Measurements from ENCODE around the gene SLC35D3. TPM values are rescaled to one million over a fixed set of nuclear protein-coding genes. Genes with fewer than 3 reads are reported as not detected.
"Not testable (repeated sequence)": the region's sequence is repeated elsewhere in the genome, so short reads cannot be mapped to it uniquely, and the experiment has no call there.

Gene SLC35D3
- total RNA-seq, 1 experiment from 2014 or later: not detected

- Histone ChIP-seq H3K4me3 (no peak overlapping the region), H3K27me3 (peaks cover 20% of the 10 kb centered on the region), H3K9me3 (no peaks in the 10 kb centered on the region), H3K36me3 (no peaks in the 10 kb centered on the region)
- no peak for DNase-seq
These were observed 3.4 kb upstream of the SLC35D3 start for GRCh38 chr6:136918706-136919105.

GRCh38 chr6:136920216-136920615 is 1.9 kb upstream of the SLC35D3 start:
- Histone ChIP-seq H3K4me3 (no peak overlapping the region), H3K27me3 (peaks cover 20% of the 10 kb centered on the region), H3K36me3 (no peaks in the 10 kb centered on the region), H3K9me3 (no peaks in the 10 kb centered on the region)
- DNase-seq: no peak

DNA sequence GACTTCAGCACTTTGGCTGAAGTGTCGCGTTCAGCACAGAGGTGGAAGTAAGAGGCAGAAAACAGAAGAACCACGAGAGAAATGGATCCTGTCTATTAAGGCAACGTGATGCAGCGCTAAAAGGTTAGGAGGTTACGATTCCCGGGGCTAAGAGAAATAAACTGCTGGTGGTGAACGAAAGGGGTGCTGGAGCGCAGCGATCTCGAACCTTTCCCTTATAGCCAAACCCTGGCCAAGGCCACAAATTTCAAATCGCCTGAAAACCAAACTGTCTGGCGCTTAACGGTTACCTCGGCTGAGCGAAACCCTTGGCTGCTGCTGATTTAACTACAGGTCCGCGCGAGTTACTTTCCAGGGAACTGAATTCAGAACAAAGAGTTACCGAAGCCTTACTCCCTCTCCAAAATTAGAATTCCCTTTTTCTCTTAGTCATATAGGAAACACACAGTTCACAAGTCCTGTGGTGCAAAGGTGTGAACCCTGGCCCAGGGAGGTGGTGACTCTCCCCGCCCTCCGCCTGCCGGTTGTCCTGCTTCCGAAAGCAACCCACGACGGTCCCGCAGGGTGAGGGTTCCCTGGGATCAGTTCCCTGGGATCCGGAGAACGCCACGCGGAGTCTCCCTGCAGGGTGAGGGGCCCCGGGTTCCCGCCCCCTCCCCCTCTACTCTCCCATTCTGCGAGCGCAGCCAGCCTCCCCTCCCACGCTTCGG is 1.3 kb upstream of the SLC35D3 start:
- Histone ChIP-seq H3K27me3 (peaks cover 20% of the 10 kb centered on the region), H3K36me3 (no peaks in the 10 kb centered on the region), H3K9me3 (no peaks in the 10 kb centered on the region), H3K4me3 (peak overlapping the region; percentile 49)
- no peak for DNase-seq

DNA sequence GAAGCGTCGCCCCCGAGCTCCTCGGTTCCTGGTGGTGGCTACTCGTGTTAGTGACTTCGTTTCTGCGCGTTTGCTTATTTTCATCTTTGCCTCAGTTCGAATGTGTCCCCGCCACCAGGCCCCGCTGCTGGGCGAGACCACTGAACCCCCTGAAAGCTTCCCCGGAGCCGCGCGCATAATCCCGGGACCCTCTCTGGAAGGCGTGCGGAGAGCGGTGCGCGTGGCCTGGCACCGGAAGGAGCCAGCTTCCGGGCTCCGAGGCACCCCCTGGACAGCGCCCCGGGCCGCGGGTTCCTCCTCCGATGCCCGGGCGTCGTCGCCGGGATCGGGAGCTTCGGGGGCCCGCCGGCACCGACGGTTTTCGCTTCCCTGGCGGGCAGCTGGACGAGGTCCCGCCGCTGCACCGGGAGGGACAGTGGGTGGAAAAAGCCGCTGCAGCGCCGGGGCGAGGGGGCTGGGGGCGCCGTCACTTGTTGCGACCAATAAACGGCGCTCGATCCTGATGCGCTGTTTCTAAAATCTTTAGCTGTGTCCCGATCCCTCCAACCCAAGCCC is 643 bp upstream of the SLC35D3 start:
- H3K36me3 ChIP-seq: no peaks in the 10 kb centered on the region
- H3K4me3 ChIP-seq: peak overlapping the region; percentile 49
- no peak for DNase-seq
- no peaks in the 10 kb centered on the region for H3K9me3 ChIP-seq
- peaks cover 20% of the 10 kb centered on the region for H3K27me3 ChIP-seq

- no peaks in the 10 kb centered on the region for H3K9me3 ChIP-seq
- H3K36me3 ChIP-seq: no peaks in the 10 kb centered on the region
- peak overlapping the region; percentile 49; the same call in 1 of the 2 replicates for H3K4me3 ChIP-seq
- H3K27me3 ChIP-seq: peaks cover 20% of the 10 kb centered on the region
- no peak for DNase-seq
These were observed 545 bp downstream of the SLC35D3 start for GRCh38 chr6:136922685-136923006.

- Histone ChIP-seq H3K27me3 (peaks cover 20% of the 10 kb centered on the region), H3K4me3 (no peak overlapping the region), H3K9me3 (no peaks in the 10 kb centered on the region), H3K36me3 (no peaks in the 10 kb centered on the region)
- no peak for DNase-seq
These were observed 1.2 kb downstream of the SLC35D3 start for GRCh38 chr6:136923116-136923953.

GRCh38 chr6:136923954-136924673 is 2.0 kb downstream of the SLC35D3 start:
- Histone ChIP-seq H3K36me3 (no peaks in the 10 kb centered on the region), H3K27me3 (peaks cover 20% of the 10 kb centered on the region), H3K4me3 (no peak overlapping the region), H3K9me3 (no peaks in the 10 kb centered on the region)
- DNase-seq: no peak

- Histone ChIP-seq H3K4me3 (no peak overlapping the region), H3K36me3 (no peaks in the 10 kb centered on the region), H3K27me3 (peaks cover 8% of the 10 kb centered on the region), H3K9me3 (no peaks in the 10 kb centered on the region)
- no peak for DNase-seq
These were observed 4.3 kb downstream of the SLC35D3 start for GRCh38 chr6:136926383-136926782.

GRCh38 chr6:136927292-136927691 is 5.2 kb downstream of the SLC35D3 start:
- Histone ChIP-seq H3K9me3 (no peaks in the 10 kb centered on the region), H3K36me3 (no peaks in the 10 kb centered on the region), H3K27me3 (peaks cover 3% of the 10 kb centered on the region; the same call in 1 of the 2 replicates), H3K4me3 (no peak overlapping the region)
- no peak for DNase-seq

DNA sequence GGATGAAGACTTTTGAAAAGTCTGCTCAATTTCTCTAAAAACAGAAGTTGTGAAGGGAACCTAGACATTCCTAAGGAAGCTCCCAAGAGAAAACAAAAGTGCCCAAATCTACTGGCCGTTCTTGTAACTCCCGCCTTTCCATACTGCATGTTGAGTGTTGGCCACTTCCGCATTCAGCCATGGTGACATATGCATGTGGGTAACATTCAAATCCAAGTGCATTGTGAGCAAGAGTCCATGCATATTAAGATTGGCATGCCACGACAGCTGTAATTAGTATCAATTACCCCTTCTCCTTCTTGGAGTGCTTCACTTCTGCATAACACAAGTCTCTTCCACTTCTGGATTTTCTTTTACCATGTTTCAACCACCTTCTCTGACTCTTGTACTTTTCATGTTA is 8.4 kb downstream of the SLC35D3 start:
- H3K36me3 ChIP-seq: no peaks in the 10 kb centered on the region
- DNase-seq: no peak
- H3K9me3 ChIP-seq: no peaks in the 10 kb centered on the region
- no peak overlapping the region for H3K4me3 ChIP-seq
- H3K27me3 ChIP-seq: no peaks in the 10 kb centered on the region

DNA sequence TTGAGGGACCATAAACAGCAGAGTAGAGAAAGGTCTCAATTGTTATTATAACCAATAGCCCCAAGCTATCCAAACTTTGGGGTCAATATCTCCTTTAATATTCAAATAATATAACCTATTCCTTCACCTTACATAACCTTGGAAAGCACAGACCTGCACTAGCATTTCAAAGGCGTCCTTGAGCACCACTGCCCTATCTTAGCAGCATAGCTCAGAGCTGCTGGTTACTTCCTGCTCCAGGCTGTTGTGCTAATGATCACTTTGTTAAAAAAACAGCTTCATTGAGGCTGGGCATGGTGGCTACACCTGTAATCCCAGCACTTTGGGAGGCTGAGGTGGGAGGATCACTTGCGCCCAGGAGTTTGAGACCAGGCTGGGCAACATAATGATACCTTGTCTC is 10.5 kb downstream of the SLC35D3 start:
- no peak overlapping the region for H3K4me3 ChIP-seq

GRCh38 chr6:136945072-136945471 is 23.0 kb downstream of the SLC35D3 start:
- Histone ChIP-seq H3K4me3 (no peak overlapping the region), H3K36me3 (no peaks in the 10 kb centered on the region), H3K9me3 (no peaks in the 10 kb centered on the region), H3K27me3 (no peaks in the 10 kb centered on the region)
- DNase-seq: no peak

More for the DNA sequence above, 10.5 kb downstream of the SLC35D3 start:
- Histone ChIP-seq H3K27me3 (no peaks in the 10 kb centered on the region), H3K9me3 (no peaks in the 10 kb centered on the region), H3K36me3 (no peaks in the 10 kb centered on the region)
- no peak for DNase-seq

- no peak for DNase-seq
- Histone ChIP-seq H3K27me3 (no peaks in the 10 kb centered on the region), H3K4me3 (no peak overlapping the region), H3K9me3 (no peaks in the 10 kb centered on the region), H3K36me3 (no peaks in the 10 kb centered on the region)
These were observed 23.6 kb downstream of the SLC35D3 start for GRCh38 chr6:136945711-136946121.

DNA sequence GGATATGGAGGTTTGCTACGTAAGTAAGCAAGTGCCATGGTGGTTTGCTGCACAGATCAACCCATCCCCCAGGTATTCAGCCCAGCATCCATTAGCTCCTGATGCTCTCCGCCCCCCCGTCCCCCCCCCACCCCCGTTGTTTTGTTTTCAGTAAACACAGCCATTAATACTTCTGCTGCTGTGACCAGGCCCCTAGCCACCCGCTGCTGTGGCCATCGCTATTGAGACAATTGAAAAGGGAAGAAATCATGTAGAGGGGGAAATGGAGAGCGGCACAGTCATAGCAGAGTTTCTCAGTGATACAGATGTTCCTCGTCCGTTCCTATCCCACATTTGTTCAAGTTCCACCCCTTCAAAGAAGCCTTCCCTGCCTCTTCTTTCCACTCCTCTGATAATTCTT is 24.9 kb downstream of the SLC35D3 start:
- no peaks in the 10 kb centered on the region for H3K9me3 ChIP-seq
- DNase-seq: no peak
- no peaks in the 10 kb centered on the region for H3K36me3 ChIP-seq
- H3K4me3 ChIP-seq: no peak overlapping the region
- H3K27me3 ChIP-seq: no peaks in the 10 kb centered on the region

- not testable (repeated sequence) for DNase-seq, H3K9me3 ChIP-seq, H3K4me3 ChIP-seq, H3K36me3 ChIP-seq, H3K27me3 ChIP-seq
These were observed 27.9 kb downstream of the SLC35D3 start for GRCh38 chr6:136949957-136950356.

- peak; percentile 9 for DNase-seq
- H3K36me3 ChIP-seq: no peaks in the 10 kb centered on the region
- H3K9me3 ChIP-seq: no peaks in the 10 kb centered on the region
- no peaks in the 10 kb centered on the region for H3K27me3 ChIP-seq
- H3K4me3 ChIP-seq: no peak overlapping the region
These were observed 28.5 kb downstream of the SLC35D3 start for GRCh38 chr6:136950436-136951126.
